ENCODE results near the gene CUL4A. TPM values are rescaled to one million over a fixed set of nuclear protein-coding genes. Genes with fewer than 3 reads are reported as not detected.
A peak's percentile ranks its signal among the peaks of the same experiment; 100 is the strongest.

Gene CUL4A
- total RNA-seq, 2 experiments from 2014 or later = 54.6 to 56.6 TPM

- H3K4me1 ChIP-seq (ENCODE audit: insufficient read depth, low read length) = peaks cover 4% of the 10 kb centered on the region
- ATAC-seq (ENCODE audit: poor library complexity) (peak; percentile 68), DNase-seq (peak in 13 of 14 experiments; percentile 7 to 64 (median 28))
- TF ChIP-seq CTCF (IDR thresholded peaks at IDR 0.05) = peak; percentile 52
- no peak overlapping the region for H3K27ac ChIP-seq (ENCODE audit: low read depth in 1 of 2, low read length in 2 of 2)
- POLR2A ChIA-PET = no interaction called here
- Mint-ChIP-seq H3K4me3 (no peak overlapping the region), H3K4me1 (ENCODE audit: low read depth) (peaks cover 12% of the 10 kb centered on the region), H3K9me3 (no peaks in the 10 kb centered on the region), H3K27me3 (peaks cover 19% of the 10 kb centered on the region), H3K36me3 (ENCODE audit: low read depth) (no peaks in the 10 kb centered on the region), H3K27ac (no peak overlapping the region)
- intact Hi-C loops (cut with DNase I, micrococcal nuclease) = loop anchor here (1.0 kb wide), 1 partner anchor 119 kb away; no protein-coding TSS in a partner anchor
- H3K36me3 ChIP-seq (ENCODE audit: insufficient read depth, low read length) = no peaks in the 10 kb centered on the region
- no peak overlapping the region for H3K4me3 ChIP-seq (ENCODE audit: low read length)
- CTCF ChIA-PET = no interaction called here
- peaks cover 0 to 4% of the 10 kb centered on the region in 2 experiments for H3K27me3 ChIP-seq (ENCODE audit: control insufficient read depth in 1 of 2, insufficient read depth in 2 of 2, low read length in 2 of 2)
- H3K9me3 ChIP-seq (ENCODE audit: control insufficient read depth in 1 of 2, insufficient read depth in 1 of 2, low read length in 2 of 2) = no peaks in the 10 kb centered on the region
These were observed 66.0 kb downstream of the CUL4A start for GRCh38 chr13:113275387-113275786.

- ChIA-PET POLR2A (no interaction called here), CTCF (interaction anchor here (1.0 kb wide), 1 partner anchor 9 kb away, joined by 3 read pairs; no protein-coding TSS in a partner anchor)
- Mint-ChIP-seq H3K27ac (no peak overlapping the region), H3K4me3 (no peak overlapping the region), H3K4me1 (ENCODE audit: low read depth) (peaks cover 7% of the 10 kb centered on the region), H3K9me3 (no peaks in the 10 kb centered on the region), H3K27me3 (peaks cover 29% of the 10 kb centered on the region), H3K36me3 (ENCODE audit: low read depth) (no peaks in the 10 kb centered on the region)
- DNase-seq (no peak), ATAC-seq (ENCODE audit: poor library complexity) (no peak)
- peaks cover 4% of the 10 kb centered on the region for H3K4me1 ChIP-seq (ENCODE audit: insufficient read depth, low read length)
- no peak overlapping the region for H3K27ac ChIP-seq (ENCODE audit: low read depth in 1 of 2, low read length in 2 of 2)
- no peaks in the 10 kb centered on the region for H3K36me3 ChIP-seq (ENCODE audit: insufficient read depth, low read length)
- intact Hi-C loops (cut with DNase I, micrococcal nuclease) = no loop called here
- TF ChIP-seq CTCF (IDR thresholded peaks at IDR 0.05) = no peak
- peaks cover 0 to 4% of the 10 kb centered on the region in 2 experiments for H3K27me3 ChIP-seq (ENCODE audit: control insufficient read depth in 1 of 2, insufficient read depth in 2 of 2, low read length in 2 of 2)
- H3K9me3 ChIP-seq (ENCODE audit: control insufficient read depth in 1 of 2, insufficient read depth in 1 of 2, low read length in 2 of 2) = no peaks in the 10 kb centered on the region
- no peak overlapping the region for H3K4me3 ChIP-seq (ENCODE audit: low read length)
These were observed 70.7 kb downstream of the CUL4A start for GRCh38 chr13:113280126-113280525.

GRCh38 chr13:113283904-113284303, 74.5 kb downstream of the CUL4A start:
- Histone ChIP-seq H3K4me1 (ENCODE audit: insufficient read depth, low read length) (no peaks in the 10 kb centered on the region), H3K4me3 (ENCODE audit: low read length) (no peak overlapping the region), H3K27ac (ENCODE audit: low read depth in 1 of 2, low read length in 2 of 2) (no peak overlapping the region), H3K27me3 (ENCODE audit: control insufficient read depth in 1 of 2, insufficient read depth in 2 of 2, low read length in 2 of 2) (peaks cover 4 to 9% of the 10 kb centered on the region in 2 experiments), H3K9me3 (ENCODE audit: control insufficient read depth in 1 of 2, insufficient read depth in 1 of 2, low read length in 2 of 2) (peaks cover 0 to 6% of the 10 kb centered on the region in 2 experiments), H3K36me3 (ENCODE audit: insufficient read depth, low read length) (no peaks in the 10 kb centered on the region)
- H3K4me1 Mint-ChIP-seq (ENCODE audit: low read depth) = no peaks in the 10 kb centered on the region
- ChIA-PET CTCF (no interaction called here), POLR2A (no interaction called here)
- ATAC-seq (ENCODE audit: poor library complexity) (no peak), DNase-seq (no peak)
- no peaks in the 10 kb centered on the region for H3K36me3 Mint-ChIP-seq (ENCODE audit: low read depth)
- no peaks in the 10 kb centered on the region for H3K9me3 Mint-ChIP-seq
- no peak for TF ChIP-seq CTCF (IDR thresholded peaks at IDR 0.05)
- no peak overlapping the region for H3K4me3 Mint-ChIP-seq
- intact Hi-C loops (cut with DNase I, micrococcal nuclease) = no loop called here
- H3K27me3 Mint-ChIP-seq = peaks cover 44% of the 10 kb centered on the region
- no peak overlapping the region for H3K27ac Mint-ChIP-seq
